ENCODE results near the gene FAM229B.

- no peak for TF ChIP-seq POLR2AphosphoS5 (IDR thresholded peaks at IDR 0.05; ENCODE audit: low read depth, low read length)
- no peak for TF ChIP-seq TAF1 (IDR thresholded peaks at IDR 0.05; ENCODE audit: borderline replicate concordance, insufficient read depth, low read length)
Measured at GRCh38 chr6:112113431-112113830, 26.0 kb downstream of the FAM229B start.

All from PFSK-1 (cell line).